HG03432 (cell line): ENCODE measurements around the gene RPS8.
A peak's percentile ranks its signal among the peaks of the same experiment; 100 is the strongest.
"Not testable (repeated sequence)": the region's sequence is repeated elsewhere in the genome, so short reads cannot be mapped to it uniquely, and the experiment has no call there.

Experiments
- ATAC-seq: cut with Tn5 transposase; IDR thresholded peaks from one replicate; pipeline ENCODE4 v1.9.1; 2021; ENCODE audit warnings: mild to moderate bottlenecking, moderate library complexity; ENCODE audit not compliant: unreplicated experiment

The RPS8 gene

DNA sequence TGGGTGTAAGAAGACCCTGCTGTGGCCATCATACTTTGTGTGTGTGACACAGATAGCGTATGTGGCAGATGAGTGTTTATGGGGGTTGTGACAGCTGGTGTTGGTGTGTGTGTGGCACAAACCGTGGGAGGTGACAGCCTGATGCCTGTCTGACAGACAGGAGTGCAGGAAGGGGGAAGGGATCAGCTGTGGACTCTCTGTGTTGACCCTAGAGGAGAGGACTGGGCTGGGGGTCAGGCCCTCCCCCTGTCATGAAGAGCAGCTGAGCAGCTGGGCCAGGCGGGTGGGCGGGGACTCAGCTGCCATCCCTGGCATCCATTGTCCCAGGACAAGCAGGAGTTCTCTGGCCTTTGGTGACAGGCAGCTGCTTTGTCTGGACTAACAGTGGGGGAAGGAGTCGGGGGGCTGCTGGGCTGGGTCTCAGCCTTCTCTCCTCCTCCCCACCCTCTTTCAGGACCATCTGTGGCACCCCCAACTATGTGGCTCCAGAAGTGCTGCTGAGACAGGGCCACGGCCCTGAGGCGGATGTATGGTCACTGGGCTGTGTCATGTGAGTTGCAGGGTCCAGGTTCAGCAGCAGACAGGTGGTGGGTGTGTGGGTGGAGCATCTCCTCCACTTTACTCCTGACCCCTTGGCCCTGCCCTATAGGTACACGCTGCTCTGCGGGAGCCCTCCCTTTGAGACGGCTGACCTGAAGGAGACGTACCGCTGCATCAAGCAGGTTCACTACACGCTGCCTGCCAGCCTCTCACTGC is 27.1 kb downstream of the RPS8 start:
- no peak for ATAC-seq

DNA sequence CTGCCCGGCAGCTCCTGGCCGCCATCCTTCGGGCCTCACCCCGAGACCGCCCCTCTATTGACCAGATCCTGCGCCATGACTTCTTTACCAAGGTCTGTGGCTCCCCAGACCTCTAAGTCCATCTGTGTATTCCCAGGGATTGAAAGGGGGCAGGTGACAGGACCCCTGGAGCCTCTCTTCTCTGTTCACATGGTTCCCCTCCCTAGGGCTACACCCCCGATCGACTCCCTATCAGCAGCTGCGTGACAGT is 27.6 kb downstream of the RPS8 start:
- no peak for ATAC-seq

DNA sequence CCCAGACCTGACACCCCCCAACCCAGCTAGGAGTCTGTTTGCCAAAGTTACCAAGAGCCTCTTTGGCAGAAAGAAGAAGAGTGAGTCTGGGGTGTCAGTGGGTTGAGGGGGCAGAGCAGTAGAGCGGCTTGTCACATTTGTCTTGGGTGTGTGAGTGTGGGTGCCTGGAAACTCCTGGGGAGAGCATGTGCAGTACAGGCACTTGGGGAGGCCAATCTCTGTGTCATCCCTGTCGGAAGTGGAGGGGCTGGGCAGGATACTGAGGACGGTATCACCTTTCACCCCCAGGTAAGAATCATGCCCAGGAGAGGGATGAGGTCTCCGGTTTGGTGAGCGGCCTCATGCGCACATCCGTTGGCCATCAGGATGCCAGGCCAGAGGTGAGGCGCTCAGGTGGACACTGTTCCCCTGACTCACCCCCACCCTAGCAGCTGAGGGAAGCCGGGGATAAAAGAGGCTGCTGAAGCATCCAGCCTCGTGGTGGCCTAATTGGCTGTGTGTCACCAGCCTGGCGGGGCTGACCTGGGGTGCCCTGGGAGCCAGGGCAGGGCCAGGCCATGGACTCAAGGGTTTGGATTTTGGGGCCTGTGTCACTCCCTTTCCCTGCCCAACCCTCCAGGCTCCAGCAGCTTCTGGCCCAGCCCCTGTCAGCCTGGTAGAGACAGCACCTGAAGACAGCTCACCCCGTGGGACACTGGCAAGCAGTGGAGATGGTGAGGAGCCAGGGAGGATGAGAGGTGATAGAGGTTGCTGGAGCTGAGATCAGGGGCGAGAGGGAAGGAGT is 28.2 kb downstream of the RPS8 start:
- no peak for ATAC-seq

DNA sequence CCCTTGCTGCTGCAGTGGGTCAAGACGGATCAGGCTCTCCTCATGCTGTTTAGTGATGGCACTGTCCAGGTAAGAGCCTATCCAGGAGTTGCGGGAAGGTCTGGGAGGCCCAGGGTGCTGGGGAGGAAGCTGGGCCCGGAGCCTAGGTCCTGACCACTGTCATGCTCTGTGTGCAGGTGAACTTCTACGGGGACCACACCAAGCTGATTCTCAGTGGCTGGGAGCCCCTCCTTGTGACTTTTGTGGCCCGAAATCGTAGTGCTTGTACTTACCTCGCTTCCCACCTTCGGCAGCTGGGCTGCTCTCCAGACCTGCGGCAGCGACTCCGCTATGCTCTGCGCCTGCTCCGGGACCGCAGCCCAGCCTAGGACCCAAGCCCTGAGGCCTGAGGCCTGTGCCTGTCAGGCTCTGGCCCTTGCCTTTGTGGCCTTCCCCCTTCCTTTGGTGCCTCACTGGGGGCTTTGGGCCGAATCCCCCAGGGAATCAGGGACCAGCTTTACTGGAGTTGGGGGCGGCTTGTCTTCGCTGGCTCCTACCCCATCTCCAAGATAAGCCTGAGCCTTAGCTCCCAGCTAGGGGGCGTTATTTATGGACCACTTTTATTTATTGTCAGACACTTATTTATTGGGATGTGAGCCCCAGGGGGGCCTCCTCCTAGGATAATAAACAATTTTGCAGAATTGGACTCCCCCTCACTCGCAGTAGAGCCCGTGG is 30.1 kb downstream of the RPS8 start:
- ATAC-seq, result no peak

DNA sequence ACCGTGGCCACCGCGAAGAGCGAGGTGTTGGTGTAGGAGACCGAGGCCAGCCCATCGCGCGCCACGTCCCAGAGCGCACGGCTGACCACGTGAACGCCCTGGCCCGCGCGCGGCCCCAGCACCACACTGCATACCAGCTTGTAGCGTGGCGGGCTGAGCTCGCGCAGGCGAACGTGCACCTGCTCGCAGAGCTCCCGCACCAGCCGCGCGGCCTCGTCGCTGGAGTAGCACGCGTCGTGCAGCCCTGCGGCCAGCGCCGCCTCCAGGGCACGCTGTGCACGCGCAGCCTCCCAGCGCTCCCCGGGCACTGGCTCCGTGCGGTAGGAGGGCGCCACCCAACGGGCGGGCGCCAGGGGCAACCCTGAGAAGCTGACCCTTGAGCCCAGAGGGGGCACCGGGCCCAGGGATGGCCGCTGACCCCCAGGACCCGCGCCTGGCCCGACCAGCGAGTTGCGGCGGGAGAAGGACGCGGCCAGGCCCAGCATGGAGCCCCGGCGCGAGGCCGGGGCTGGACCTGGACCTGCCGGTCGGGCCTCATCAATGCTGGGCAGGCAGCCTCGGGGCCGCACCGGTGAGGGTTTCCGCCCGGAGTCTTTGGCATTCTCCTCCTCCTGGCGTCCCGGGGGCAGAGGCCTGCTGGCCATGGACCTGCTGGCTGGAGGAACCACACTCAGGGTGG is 30.8 kb downstream of the RPS8 start:
- no peak for ATAC-seq

DNA sequence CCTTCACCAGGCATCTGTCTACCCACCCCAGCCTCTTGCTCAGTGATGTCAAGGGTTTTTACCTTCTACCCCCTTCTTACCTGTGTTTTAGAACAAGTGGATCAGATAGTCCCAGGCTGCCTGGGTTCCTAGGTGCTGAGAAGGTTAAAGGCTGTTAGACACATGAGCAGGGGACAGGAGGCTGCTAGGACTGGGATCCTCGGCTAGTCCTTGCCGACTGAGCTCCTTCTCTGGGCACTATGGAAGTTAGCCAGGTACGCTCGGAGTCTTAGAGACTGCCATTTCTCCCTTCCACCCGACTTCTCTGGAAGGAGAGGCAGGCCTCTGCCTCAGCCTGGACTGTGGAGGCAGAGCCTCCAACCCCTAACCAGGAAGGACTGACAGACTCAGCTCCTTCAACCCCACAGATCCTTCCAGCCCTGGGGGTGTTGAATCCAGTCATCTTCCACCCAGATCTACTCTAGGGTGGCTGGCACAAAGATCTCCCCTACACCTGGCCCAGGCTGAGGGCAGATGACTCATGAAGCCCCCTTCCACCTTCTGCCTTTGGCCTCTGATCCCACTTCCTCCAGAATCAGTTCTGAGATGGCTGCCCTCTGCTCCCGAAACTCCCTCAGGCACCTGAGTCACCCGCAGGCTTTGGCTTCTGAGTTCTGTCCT is 31.5 kb downstream of the RPS8 start, which contains the start of gene DYNLT4:
DYNLT4 (minus strand) TSS at position 648 of the 660 bp plus-strand sequence. CDS start 683 bp downstream, outside the sequence.
- ATAC-seq, result no peak

DNA sequence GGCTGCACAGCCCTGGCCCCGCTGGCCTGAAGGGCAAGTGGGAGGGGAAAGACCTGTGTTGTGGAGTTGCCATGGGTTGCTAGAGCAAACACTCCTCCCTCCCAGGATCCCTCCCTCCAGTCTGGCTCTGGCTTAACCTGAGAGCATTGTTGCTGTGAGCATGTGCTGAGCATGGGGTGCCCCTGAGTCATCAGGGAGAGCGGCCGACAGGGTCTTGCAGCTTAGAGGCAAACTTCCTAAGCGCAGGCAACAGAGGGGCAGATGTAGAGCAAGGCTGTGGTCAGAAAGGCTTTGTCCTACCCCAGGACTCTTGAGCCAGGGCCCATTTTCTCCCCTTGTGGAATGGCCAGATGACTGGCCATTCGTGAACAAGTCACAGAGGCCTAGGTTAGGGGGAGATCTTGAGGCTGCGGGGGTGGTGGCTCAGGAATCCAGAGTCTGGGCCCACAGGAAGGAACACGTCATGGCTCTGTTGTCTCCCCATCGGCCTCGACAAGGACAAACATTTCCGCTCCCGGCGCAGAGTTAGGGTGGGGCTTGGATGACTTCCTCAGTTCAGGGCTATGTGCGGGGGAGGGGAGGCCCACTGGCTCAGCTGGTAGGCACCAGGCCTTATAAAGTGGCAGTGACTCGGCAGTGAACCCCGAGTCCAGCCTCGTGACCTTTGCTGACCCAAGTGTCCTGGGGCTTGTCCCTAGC is 32.2 kb downstream of the RPS8 start:
- ATAC-seq, result peak; percentile 37

DNA sequence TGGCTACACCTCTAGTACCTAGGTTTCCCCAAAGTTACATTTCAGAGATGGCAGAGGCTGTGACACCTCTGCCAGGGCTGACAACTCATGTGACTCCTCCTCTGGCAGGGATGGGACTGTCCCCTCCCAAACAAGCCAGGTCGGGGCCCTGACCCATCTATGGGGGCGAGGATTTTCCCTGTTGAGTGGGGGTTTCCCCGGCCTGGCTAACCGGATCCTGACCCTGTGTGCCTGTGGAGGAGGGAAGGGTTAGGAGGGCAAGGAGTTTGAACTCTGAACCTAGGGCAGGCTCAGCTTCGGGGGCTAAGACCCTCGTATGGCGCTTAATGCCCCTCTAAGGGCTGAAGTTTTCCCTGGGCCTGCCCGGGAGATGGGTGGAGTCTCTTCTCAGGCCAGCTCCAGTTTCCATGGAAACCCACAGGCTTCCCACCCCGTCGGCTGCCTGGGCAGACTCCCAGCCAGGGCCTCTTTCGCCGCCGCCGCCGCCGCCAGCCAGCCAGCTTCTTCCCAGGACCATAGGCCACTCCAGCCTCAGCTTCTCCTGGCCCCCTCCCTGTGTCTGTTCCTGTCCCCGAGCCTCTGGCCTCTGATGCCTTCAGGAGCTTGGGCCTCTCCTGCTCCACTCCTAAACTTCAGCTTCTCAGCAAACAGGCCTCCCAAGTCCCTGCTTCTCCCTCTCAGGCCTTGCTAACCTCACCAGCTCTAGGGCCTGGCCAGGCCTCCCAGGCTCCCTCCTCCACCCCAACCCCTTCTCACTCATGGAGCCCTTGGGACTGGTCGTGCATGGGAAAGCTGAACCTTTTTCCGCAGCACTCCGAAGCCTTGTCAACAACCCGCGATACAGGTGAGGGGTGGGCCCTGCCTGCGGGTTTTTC is 33.0 kb downstream of the RPS8 start, which contains the start of gene BTBD19:
BTBD19 (plus strand) TSS at position 461 of the 875 bp plus-strand sequence; CDS start at position 759, 298 bp downstream.
- peak; percentile 31 for ATAC-seq

DNA sequence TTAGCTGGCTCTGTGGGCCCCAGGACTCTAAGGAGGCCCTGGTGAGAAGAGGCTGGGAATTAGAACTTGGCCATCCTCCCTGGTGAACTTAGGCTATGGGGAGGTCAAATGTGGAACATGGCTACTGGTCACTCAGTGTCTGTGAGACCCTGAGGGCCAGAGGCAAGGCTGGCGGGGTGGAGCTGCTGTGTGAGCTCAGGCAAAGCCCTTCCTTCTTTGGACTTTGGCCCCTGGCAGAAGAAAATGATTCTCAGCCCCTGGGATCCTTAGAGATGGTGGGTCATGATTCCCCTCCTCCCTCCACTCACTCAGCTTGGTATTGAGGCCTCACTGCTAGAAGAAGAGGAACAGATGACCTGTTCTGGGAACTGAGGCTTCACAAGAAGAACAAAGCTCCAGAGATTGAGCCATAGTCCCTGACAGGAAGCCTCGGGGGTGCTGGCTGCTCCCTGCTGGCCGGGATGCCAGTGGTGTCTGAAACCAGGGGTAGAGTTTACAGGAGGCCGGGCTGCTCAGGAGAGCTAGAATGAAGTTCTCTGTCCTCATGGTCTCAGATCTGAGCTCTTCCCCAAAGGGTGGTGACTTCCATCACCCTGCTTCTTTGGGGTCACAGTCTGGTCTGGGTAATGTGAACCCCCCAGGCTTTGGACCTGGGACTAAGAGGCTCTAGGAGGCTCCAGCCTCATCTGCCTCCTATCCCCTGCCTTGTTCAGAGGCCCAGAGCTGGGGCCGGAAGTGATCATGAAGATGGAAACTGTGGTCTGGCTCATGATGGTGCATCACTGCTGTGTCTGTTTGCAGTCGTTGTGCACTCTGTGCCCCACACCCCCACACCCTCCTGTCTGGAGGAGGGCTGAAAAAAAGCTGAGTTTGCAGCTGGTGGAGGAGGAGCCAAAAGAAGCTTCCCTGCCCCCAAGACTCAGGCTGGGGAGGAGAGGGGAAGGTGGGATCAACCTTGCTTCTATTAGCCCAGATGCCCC is 33.9 kb downstream of the RPS8 start:
- peak; percentile 48 for ATAC-seq

DNA sequence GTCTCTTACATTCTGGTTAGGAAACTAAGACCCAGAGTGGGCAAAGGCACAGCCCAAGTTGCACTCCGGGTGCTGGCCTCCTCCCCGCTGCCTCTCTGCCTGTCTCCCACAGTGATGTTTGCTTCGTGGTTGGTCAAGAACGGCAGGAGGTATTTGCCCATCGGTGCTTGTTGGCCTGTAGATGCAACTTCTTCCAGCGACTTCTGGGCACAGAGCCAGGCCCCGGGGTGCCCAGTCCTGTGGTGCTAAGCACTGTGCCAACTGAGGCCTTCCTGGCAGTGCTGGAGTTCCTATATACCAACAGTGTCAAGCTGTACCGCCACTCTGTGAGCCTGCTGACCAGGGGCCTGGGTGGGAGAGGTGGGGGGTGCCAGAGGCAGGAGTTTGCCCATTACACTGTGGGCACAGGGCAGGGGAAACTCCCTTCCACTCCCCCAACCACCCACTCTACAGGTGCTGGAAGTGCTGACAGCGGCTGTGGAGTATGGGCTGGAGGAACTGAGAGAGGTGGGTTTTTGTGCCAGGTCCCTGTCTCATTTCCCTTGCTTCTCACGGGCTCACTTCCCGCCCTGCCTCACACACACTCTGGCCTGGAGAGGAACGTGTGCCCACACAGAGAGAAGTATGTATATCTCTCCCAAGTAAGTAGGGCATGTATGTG is 34.9 kb downstream of the RPS8 start:
- ATAC-seq, result no peak

DNA sequence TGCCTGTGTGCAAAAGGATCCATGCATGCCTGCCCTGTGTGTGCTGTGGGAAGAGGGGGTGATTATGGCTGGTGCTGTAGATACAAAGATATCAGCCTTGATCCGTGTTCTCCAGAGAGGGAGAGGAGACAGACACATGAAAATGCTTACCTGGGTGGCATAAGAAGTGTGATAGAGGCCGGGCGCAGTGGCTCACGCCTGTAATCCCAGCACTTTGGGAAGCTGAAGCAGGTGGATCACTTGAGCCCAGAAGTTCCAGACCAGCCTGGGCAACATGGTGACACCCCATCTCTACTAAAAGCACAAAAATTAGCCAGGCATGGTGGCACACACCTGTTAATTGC is 35.4 kb downstream of the RPS8 start:
- ATAC-seq, result not testable (repeated sequence)

DNA sequence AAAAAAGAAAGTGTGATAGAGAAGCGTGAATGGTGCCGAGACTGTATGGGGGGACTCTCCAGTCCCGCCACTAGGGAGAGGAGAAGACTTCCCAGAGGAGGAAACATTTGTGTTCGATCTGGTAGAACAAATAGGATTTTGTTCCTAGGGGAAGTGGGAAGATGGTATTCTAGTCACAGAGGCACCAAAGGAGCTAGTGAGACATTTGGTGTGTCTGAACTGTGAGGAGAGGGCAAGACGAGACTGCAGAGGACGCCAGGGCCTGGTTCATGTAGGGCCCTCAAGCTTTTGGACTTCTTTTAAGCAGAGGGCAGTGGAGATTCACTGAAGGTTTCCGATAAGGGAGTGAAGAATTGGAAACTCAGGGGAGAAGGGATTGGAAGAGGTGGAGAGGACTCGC is 35.9 kb downstream of the RPS8 start:
- no peak for ATAC-seq

DNA sequence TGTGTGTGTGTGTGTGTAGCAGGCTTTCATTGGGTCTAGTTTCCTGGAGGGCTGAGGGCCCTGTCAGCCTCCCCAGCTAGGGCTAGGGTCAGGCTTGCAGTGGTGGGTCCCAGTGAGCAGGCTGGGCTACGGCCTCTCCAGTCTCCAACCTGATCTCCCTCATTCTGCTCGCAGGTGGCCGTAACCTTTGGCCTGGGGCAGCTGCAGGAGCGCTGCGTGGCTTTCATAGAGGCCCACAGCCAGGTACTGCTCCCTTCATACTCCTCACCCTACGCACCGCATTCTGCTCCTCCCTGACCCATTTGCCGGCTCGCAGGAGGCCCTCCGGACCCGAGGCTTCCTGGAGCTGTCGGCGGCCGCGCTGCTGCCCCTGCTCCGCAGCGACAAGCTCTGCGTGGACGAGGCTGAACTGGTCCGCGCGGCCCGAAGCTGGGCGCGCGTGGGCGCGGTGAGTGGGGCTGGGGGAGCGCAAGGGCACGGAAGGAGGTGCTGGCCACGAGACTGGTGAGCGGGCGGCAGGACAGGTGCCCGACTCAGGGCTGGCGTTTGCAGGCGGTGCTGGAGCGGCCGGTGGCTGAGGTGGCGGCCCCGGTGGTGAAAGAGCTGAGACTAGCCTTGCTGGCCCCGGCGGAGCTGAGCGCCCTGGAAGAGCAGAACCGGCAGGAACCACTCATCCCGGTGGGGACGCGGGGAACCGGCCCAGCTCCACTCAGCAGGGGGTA is 37.6 kb downstream of the RPS8 start:
- ATAC-seq, result no peak

DNA sequence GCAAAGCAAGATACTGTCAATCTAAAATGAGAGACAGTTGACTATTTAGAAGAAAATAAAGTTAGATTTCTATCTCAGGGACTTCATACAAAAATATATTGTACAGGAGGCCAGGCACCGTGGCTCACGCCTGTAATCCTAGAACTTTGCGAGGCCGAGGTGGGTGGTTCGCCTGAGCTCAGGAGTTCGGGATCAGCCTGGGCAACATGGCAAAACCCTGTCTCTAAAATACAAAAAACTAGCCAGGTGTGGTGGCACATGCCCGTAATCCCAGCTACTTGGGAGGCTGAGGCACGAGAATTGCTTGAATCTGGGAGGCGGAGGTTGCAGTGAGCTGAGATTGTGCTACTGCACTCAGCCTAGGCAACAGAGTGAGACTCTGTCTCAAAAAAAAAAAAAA is 40.6 kb downstream of the RPS8 start:
- not testable (repeated sequence) for ATAC-seq

DNA sequence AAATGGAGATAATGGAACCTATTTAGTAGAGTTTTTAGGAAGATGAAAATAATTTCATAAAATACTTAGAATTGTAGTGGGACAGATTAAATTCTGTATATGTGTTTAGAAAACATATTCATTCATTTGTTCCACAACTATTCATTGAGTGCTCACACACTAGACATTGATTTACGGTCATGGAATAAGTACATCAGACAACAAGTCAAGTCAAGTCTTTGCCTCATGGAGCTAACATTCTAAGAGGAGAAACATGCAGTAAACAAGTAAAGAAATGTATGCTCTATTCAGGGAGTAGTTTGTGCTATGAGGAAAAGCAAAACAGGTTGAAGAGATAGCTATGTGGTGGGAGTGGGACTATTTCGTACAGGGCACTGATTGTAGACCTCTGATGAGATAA is 42.0 kb downstream of the RPS8 start:
- no peak for ATAC-seq

DNA sequence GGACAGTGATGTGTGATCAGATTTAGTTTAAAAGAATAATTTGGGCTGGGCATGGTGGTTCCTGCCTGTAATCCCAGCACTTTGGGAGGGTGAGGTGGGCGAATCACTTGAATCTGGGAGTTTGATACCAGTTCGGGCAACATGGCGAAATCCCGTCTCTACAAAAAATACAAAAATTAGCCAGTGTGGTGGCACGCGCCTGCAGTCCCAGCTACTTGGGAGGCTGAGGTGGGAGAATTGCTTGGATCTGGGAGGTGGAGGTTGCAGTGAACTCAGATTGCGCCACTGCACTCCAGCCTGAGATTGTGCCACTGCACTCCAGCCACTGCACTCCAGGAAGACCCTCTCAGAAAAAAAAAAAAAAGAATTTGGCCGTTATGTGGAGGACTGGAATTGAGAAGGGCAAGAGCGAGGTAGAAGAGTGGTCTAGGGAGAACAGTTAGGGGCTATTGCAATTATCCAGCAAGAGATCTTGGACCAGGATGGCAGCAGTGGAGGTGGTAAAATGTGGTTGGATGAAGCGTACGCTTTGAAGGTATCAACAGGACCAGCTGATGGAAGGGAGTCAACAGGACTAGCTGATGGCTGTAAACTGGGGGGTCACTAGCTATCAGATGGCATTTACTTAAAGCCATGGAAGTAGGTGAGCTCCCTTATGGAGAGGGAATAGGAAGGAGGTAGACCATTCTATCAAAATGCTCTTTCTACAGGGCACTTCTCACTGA is 42.6 kb downstream of the RPS8 start:
- ATAC-seq, result no peak
